C4-2B (cell line): ENCODE data around the gene CEP44.
A peak's percentile ranks its signal among the peaks of the same experiment; 100 is the strongest.

Experiments used
- H3K27ac ChIP-seq: fragments of 450-650 bp; 2 replicates; pipeline ENCODE4 v1.5.1; 2017
- CTCF ChIP-seq: fragments of 450-650 bp; conservative IDR thresholded peaks from 2 replicates; pipeline ENCODE4 v1.5.1; 2017; ENCODE audit warnings: mild to moderate bottlenecking
- ZFX ChIP-seq: fragments of 450-650 bp; IDR thresholded peaks from 2 replicates; pipeline ENCODE4 v1.6.1; 2017

The CEP44 gene

GRCh38 chr4:174283507-174284471 lies at the start of gene CEP44, which contains the start of gene FBXO8:
CEP44 (plus strand) TSS chr4:174283911; CDS start chr4:174299122, 15,211 bp downstream.
FBXO8 (minus strand) TSS chr4:174283667; CDS start chr4:174263092, 20,575 bp downstream.
- H3K27ac ChIP-seq, result peak within 1 kb of the TSS; percentile 88
- TF ChIP-seq ZFX (no peak), CTCF (no peak)

GRCh38 chr4:174236359-174236758 lies 47.4 kb upstream of the CEP44 start:
- no peak for TF ChIP-seq CTCF
- no peak overlapping the region for H3K27ac ChIP-seq

DNA sequence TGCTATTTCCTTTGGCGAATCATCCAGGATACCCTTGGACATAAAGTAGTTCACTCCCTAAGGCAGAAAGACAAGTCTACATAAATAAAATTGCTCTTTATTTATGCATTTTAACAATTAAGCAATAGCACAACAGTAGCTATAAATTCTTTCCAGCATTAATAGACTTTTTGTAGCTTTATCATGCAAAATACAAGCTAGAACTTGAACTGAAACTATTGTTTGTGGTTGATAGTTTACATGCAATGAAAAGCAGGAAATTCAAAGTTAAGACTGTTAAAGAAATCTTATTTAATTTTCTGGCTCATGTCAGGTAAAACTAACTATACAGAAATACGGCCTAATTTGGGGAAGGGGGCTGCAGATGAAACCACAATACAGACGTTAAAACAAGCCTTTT lies 42.5 kb upstream of the CEP44 start:
- TF ChIP-seq ZFX, result no peak
- no peak for TF ChIP-seq CTCF
- H3K27ac ChIP-seq, result no peak overlapping the region

DNA sequence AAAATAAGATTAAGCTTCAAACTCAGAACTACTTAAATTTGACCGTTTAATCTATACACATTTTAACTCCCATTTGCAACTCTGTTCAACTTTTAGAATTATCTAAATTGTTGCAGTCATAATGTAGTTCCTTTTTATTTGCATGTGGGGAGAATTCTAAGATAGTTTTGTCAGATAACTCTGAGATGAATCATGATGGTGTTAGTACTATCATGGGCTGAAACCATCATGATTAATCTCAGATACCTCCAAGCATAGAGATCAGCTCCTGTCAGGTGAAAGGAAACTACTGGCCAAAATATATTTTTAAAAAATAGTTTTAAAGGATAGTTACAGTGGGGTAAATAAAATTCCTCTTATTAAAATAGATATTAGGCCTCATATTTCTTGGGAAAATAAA lies 39.3 kb upstream of the CEP44 start:
- TF ChIP-seq CTCF (no peak), ZFX (no peak)
- no peak overlapping the region for H3K27ac ChIP-seq

GRCh38 chr4:174245714-174246113 lies 38.0 kb upstream of the CEP44 start:
- no peak overlapping the region for H3K27ac ChIP-seq
- TF ChIP-seq CTCF (no peak), ZFX (no peak)

DNA sequence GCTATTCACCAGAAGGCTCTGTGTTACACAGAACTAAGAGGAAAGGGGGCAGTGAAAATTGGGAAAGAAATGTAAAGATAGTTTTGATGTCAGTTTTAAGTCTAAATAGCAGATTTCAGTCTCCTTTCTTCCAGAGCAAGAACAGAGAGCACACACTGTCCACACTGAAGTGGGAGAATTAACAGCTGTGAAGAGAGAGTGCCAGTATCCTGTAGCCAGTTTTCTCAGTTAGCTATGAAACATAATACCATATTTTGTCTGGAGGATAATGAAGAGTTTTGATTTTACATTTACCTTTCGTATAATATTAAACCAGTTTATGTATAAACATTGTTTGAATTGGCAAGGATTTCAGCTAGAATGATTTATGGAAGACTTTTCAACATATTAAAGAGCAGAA lies 35.3 kb upstream of the CEP44 start:
- no peak overlapping the region for H3K27ac ChIP-seq
- no peak for TF ChIP-seq CTCF
- TF ChIP-seq ZFX, result no peak

DNA sequence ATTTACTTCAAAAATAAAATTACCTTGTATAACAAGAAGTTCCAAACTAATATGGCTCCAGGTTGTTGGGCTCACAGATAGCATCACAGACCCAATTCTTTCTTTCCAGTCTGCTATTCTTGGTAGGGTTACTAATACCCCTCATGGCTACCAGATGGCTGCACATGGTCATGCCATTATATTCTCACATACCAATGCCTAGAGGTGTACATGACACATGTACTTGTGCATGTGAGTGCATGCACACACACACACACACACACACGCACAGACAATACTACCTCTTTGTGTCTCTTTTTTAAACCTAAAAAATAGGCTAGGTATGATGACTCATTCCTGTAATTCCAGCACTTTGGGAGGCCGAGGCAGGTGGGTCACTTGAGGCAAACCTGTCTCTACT lies 31.3 kb upstream of the CEP44 start:
- no peak for TF ChIP-seq CTCF
- no peak for TF ChIP-seq ZFX
- H3K27ac ChIP-seq, result no peak overlapping the region
